ENCODE results near the gene AHNAK2.

- TF ChIP-seq CTCF (IDR thresholded peaks at IDR 0.05; ENCODE audit: low read length): no peak
- TF ChIP-seq EZH2 (IDR thresholded peaks at IDR 0.05; ENCODE audit: borderline replicate concordance, low read length): no peak
These were observed 80.6 kb downstream of the AHNAK2 start for GRCh38 chr14:104897330-104898194.
